ENCODE data around the gene ADAM8. TPM values are rescaled to one million over a fixed set of nuclear protein-coding genes. Genes with fewer than 3 reads are reported as not detected.

The ADAM8 gene
- total and polyA plus RNA-seq, 10 of the 15 experiments (the other 5 are each of a cell fraction or from before 2014, with no cell fraction given) = 0.37 to 92.7 (median 21.7) TPM

- Histone ChIP-seq H3K4me2 (ENCODE audit: control insufficient read depth, insufficient read depth) (no peak overlapping the region), H4K20me1 (ENCODE audit: control insufficient read depth, insufficient read depth) (no peaks in the 10 kb centered on the region), H3K4me1 (ENCODE audit: control insufficient read depth, insufficient read depth, low read length) (no peaks in the 10 kb centered on the region), H3K36me3 (ENCODE audit: control insufficient read depth in 2 of 2, insufficient read depth in 2 of 2, low read length in 1 of 2) (peaks cover 0 to 4% of the 10 kb centered on the region in 2 experiments; a peak in 1 of 4 replicates), H3K4me3 (no peak overlapping the region), H3K27me3 (replicated peaks in 1 of 2; ENCODE audit: control insufficient read depth in 2 of 2, insufficient read depth in 2 of 2, low read length in 1 of 2) (no peaks in the 10 kb centered on the region), H3K27ac (ENCODE audit: control insufficient read depth, insufficient read depth) (no peak overlapping the region), H3K9ac (ENCODE audit: control insufficient read depth, insufficient read depth, low read length) (no peak overlapping the region), H3K9me3 (replicated peaks; ENCODE audit: control insufficient read depth, insufficient read depth, low read length) (no peaks in the 10 kb centered on the region; the same call in 2 of the 3 replicates), H2AFZ (ENCODE audit: control insufficient read depth, low read depth, low read length) (no peak overlapping the region), H3K79me2 (ENCODE audit: control insufficient read depth, insufficient read depth, low read length) (no peaks in the 10 kb centered on the region)
- CTCF ChIA-PET = interaction anchor here (0.6 to 2.8 kb wide), 7 partner anchors 8 to 934 kb away, joined by 3 to 14 read pairs (median 4); partner anchors contain the start of gene ECHS1
- RAD21 ChIA-PET (ENCODE audit: unreplicated experiment) = no interaction called here
- intact Hi-C loops (cut with micrococcal nuclease; ENCODE audit: unreplicated experiment) (no loop called here), in situ Hi-C loops (cut with MboI) (no loop called here)
- BruUV-seq (replicated peaks) = no TSS peak
- peak; percentile 15; the same call in 1 of the 2 replicates for TF ChIP-seq NFYB (IDR thresholded peaks at IDR 0.05; ENCODE audit: insufficient read depth, low read depth, low read length)
- TF ChIP-seq JUNB (IDR thresholded peaks at IDR 0.05) = no peak
- TF ChIP-seq ESRRA (IDR thresholded peaks at IDR 0.05; ENCODE audit: low read length) = no peak
- no peak for TF ChIP-seq NKRF (conservative IDR thresholded peaks at IDR 0.05)
- no peak for FAIRE-seq
- SMC1A ChIA-PET (ENCODE audit: uncharacterized antibody, unreplicated experiment) = interaction anchor here (0.7 kb wide), 1 partner anchor 14 kb away, joined by 3 read pairs; no protein-coding TSS in a partner anchor
- peak; percentile 46; the same call in 2 of the 3 replicates for ATAC-seq
- POLR2A ChIA-PET = no interaction called here
- 78% methylated on average over 5 of the region's 5 CpGs for WGBS (ENCODE audit: insufficient coverage, insufficient replicate concordance, low lambda C conversion rate, missing lambda C conversion rate)
- DNase-seq (ENCODE audit: low read depth, low spot score) = no peak
Observed at GRCh38 chr10:133315847-133316246, 39.2 kb upstream of the ADAM8 start.

GRCh38 chr10:133314911-133315310 is 38.2 kb upstream of the ADAM8 start:
- H2AFZ ChIP-seq (ENCODE audit: control insufficient read depth, low read depth, low read length) = no peak overlapping the region
- FAIRE-seq (no peak), ATAC-seq (no peak), DNase-seq (ENCODE audit: low read depth, low spot score) (no peak)
- WGBS (ENCODE audit: insufficient coverage, insufficient replicate concordance, low lambda C conversion rate, missing lambda C conversion rate) = 91% methylated on average over 12 of the region's 12 CpGs
- SMC1A ChIA-PET (ENCODE audit: uncharacterized antibody, unreplicated experiment) = interaction anchor here (1.5 kb wide), 1 partner anchor 124 kb away, joined by 3 read pairs; no protein-coding TSS in a partner anchor
- H3K36me3 ChIP-seq (ENCODE audit: control insufficient read depth in 2 of 2, insufficient read depth in 2 of 2, low read length in 1 of 2) = peaks cover 0 to 4% of the 10 kb centered on the region in 2 experiments; a peak in 3 of 4 replicates
- no peak overlapping the region for H3K4me2 ChIP-seq (ENCODE audit: control insufficient read depth, insufficient read depth)
- H3K27ac ChIP-seq (ENCODE audit: control insufficient read depth, insufficient read depth) = no peak overlapping the region
- no peak overlapping the region for H3K4me3 ChIP-seq
- TF ChIP-seq MYB (IDR thresholded peaks at IDR 0.05; ENCODE audit: borderline replicate concordance, low read depth, low read length) (no peak), SUPT20H (IDR thresholded peaks at IDR 0.05; ENCODE audit: borderline replicate concordance, control insufficient read depth, low read depth, low read length) (no peak), KLF5 (IDR thresholded peaks at IDR 0.05; ENCODE audit: partially characterized antibody) (no peak), ATF7 (IDR thresholded peaks at IDR 0.05; ENCODE audit: low read depth) (no peak), CHD2 (IDR thresholded peaks at IDR 0.05; ENCODE audit: borderline replicate concordance, low read depth, low read length) (no peak), NR2C2 (IDR thresholded peaks at IDR 0.05; ENCODE audit: borderline replicate concordance, control insufficient read depth, insufficient read length, low read depth) (no peak)
- no TSS peak for BruUV-seq (replicated peaks)
- H3K9me3 ChIP-seq (replicated peaks; ENCODE audit: control insufficient read depth, insufficient read depth, low read length) = no peaks in the 10 kb centered on the region
- CTCF ChIA-PET = interaction anchor here (1.0 to 2.8 kb wide), 7 partner anchors 9 to 124 kb away, joined by 3 to 14 read pairs (median 3); partner anchors contain the start of gene ECHS1
- H3K79me2 ChIP-seq (ENCODE audit: control insufficient read depth, insufficient read depth, low read length) = no peaks in the 10 kb centered on the region
- in situ Hi-C loops (cut with MboI) = no loop called here
- intact Hi-C loops (cut with micrococcal nuclease; ENCODE audit: unreplicated experiment) = no loop called here
- no peaks in the 10 kb centered on the region for H4K20me1 ChIP-seq (ENCODE audit: control insufficient read depth, insufficient read depth)
- H3K9ac ChIP-seq (ENCODE audit: control insufficient read depth, insufficient read depth, low read length) = no peak overlapping the region
- RAD21 ChIA-PET (ENCODE audit: unreplicated experiment) = interaction anchor here (0.6 kb wide), 1 partner anchor 15 kb away, joined by 3 read pairs; no protein-coding TSS in a partner anchor
- H3K27me3 ChIP-seq (replicated peaks in 1 of 2; ENCODE audit: control insufficient read depth in 2 of 2, insufficient read depth in 2 of 2, low read length in 1 of 2) = no peaks in the 10 kb centered on the region
- POLR2A ChIA-PET = no interaction called here
- H3K4me1 ChIP-seq (ENCODE audit: control insufficient read depth, insufficient read depth, low read length) = no peaks in the 10 kb centered on the region
